GM23338 (cell line): Measurements from ENCODE around the gene BACE2.

Experiments used
- EZH2 ChIP-seq: fragments of 200-600 bp; sonication (generic); IDR thresholded peaks from one replicate; pipeline ENCODE4 v1.8.0; 2017; ENCODE audit warnings: antibody characterized with exemption, mild to moderate bottlenecking, low read depth; ENCODE audit not compliant: unreplicated experiment
- EZH2phosphoT487 ChIP-seq: fragments of 200-600 bp; sonication (generic); IDR thresholded peaks from one replicate; pipeline ENCODE4 v1.8.1; 2018; ENCODE audit warnings: antibody characterized with exemption; ENCODE audit not compliant: unreplicated experiment
- JUNB ChIP-seq: IDR thresholded peaks from one replicate; pipeline ENCODE4 v1.6.1; 2016; ENCODE audit warnings: antibody characterized with exemption; ENCODE audit not compliant: unreplicated experiment
- TF ChIP-seq, protein P1 (sequence below), 2 experiments: fragments of 200-600 bp in 1 of 2; sonication (generic) in 1 of 2; conservative IDR thresholded peaks; 2 replicates each; pipeline versions ENCODE4 v1.5.1 to v1.6.1; 2016 to 2017; ENCODE audit warnings: antibody characterized with exemption in 2 of 2, low read depth in 2 of 2, mild to moderate bottlenecking in 2 of 2, moderate library complexity in 1 of 2
- TF ChIP-seq, protein P2 (sequence below): IDR thresholded peaks from one replicate; pipeline ENCODE4 v1.6.1; 2018; ENCODE audit warnings: antibody characterized with exemption; ENCODE audit not compliant: unreplicated experiment
- TF ChIP-seq, protein P3 (sequence below): fragments of 250-450 bp; sonication (Bioruptor Pico); IDR thresholded peaks from 2 replicates; pipeline ENCODE4 v1.5.0; 2020; ENCODE audit warnings: mild to moderate bottlenecking, moderate library complexity

DNA sequence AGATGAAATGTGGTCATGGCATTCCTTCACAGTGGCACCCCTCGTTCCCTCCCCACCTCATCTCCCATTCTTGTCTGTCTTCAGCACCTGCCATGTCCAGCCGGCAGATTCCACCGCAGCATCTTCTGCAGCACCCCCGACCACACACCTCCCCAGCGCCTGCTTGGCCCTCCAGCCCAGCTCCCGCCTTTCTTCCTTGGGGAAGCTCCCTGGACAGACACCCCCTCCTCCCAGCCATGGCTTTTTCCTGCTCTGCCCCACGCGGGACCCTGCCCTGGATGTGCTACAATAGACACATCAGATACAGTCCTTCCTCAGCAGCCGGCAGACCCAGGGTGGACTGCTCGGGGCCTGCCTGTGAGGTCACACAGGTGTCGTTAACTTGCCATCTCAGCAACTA lies 81.5 kb downstream of the BACE2 start:
- no peak for TF ChIP-seq EZH2
- TF ChIP-seq JUNB, result no peak
- TF ChIP-seq, protein P1, sequence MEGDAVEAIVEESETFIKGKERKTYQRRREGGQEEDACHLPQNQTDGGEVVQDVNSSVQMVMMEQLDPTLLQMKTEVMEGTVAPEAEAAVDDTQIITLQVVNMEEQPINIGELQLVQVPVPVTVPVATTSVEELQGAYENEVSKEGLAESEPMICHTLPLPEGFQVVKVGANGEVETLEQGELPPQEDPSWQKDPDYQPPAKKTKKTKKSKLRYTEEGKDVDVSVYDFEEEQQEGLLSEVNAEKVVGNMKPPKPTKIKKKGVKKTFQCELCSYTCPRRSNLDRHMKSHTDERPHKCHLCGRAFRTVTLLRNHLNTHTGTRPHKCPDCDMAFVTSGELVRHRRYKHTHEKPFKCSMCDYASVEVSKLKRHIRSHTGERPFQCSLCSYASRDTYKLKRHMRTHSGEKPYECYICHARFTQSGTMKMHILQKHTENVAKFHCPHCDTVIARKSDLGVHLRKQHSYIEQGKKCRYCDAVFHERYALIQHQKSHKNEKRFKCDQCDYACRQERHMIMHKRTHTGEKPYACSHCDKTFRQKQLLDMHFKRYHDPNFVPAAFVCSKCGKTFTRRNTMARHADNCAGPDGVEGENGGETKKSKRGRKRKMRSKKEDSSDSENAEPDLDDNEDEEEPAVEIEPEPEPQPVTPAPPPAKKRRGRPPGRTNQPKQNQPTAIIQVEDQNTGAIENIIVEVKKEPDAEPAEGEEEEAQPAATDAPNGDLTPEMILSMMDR (conservative IDR thresholded peaks at IDR 0.05; ENCODE audit: low read depth in 2 of 2), result no peak
- TF ChIP-seq, protein P2, sequence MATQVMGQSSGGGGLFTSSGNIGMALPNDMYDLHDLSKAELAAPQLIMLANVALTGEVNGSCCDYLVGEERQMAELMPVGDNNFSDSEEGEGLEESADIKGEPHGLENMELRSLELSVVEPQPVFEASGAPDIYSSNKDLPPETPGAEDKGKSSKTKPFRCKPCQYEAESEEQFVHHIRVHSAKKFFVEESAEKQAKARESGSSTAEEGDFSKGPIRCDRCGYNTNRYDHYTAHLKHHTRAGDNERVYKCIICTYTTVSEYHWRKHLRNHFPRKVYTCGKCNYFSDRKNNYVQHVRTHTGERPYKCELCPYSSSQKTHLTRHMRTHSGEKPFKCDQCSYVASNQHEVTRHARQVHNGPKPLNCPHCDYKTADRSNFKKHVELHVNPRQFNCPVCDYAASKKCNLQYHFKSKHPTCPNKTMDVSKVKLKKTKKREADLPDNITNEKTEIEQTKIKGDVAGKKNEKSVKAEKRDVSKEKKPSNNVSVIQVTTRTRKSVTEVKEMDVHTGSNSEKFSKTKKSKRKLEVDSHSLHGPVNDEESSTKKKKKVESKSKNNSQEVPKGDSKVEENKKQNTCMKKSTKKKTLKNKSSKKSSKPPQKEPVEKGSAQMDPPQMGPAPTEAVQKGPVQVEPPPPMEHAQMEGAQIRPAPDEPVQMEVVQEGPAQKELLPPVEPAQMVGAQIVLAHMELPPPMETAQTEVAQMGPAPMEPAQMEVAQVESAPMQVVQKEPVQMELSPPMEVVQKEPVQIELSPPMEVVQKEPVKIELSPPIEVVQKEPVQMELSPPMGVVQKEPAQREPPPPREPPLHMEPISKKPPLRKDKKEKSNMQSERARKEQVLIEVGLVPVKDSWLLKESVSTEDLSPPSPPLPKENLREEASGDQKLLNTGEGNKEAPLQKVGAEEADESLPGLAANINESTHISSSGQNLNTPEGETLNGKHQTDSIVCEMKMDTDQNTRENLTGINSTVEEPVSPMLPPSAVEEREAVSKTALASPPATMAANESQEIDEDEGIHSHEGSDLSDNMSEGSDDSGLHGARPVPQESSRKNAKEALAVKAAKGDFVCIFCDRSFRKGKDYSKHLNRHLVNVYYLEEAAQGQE, result no peak
- TF ChIP-seq EZH2phosphoT487, result no peak
- TF ChIP-seq, protein P3, sequence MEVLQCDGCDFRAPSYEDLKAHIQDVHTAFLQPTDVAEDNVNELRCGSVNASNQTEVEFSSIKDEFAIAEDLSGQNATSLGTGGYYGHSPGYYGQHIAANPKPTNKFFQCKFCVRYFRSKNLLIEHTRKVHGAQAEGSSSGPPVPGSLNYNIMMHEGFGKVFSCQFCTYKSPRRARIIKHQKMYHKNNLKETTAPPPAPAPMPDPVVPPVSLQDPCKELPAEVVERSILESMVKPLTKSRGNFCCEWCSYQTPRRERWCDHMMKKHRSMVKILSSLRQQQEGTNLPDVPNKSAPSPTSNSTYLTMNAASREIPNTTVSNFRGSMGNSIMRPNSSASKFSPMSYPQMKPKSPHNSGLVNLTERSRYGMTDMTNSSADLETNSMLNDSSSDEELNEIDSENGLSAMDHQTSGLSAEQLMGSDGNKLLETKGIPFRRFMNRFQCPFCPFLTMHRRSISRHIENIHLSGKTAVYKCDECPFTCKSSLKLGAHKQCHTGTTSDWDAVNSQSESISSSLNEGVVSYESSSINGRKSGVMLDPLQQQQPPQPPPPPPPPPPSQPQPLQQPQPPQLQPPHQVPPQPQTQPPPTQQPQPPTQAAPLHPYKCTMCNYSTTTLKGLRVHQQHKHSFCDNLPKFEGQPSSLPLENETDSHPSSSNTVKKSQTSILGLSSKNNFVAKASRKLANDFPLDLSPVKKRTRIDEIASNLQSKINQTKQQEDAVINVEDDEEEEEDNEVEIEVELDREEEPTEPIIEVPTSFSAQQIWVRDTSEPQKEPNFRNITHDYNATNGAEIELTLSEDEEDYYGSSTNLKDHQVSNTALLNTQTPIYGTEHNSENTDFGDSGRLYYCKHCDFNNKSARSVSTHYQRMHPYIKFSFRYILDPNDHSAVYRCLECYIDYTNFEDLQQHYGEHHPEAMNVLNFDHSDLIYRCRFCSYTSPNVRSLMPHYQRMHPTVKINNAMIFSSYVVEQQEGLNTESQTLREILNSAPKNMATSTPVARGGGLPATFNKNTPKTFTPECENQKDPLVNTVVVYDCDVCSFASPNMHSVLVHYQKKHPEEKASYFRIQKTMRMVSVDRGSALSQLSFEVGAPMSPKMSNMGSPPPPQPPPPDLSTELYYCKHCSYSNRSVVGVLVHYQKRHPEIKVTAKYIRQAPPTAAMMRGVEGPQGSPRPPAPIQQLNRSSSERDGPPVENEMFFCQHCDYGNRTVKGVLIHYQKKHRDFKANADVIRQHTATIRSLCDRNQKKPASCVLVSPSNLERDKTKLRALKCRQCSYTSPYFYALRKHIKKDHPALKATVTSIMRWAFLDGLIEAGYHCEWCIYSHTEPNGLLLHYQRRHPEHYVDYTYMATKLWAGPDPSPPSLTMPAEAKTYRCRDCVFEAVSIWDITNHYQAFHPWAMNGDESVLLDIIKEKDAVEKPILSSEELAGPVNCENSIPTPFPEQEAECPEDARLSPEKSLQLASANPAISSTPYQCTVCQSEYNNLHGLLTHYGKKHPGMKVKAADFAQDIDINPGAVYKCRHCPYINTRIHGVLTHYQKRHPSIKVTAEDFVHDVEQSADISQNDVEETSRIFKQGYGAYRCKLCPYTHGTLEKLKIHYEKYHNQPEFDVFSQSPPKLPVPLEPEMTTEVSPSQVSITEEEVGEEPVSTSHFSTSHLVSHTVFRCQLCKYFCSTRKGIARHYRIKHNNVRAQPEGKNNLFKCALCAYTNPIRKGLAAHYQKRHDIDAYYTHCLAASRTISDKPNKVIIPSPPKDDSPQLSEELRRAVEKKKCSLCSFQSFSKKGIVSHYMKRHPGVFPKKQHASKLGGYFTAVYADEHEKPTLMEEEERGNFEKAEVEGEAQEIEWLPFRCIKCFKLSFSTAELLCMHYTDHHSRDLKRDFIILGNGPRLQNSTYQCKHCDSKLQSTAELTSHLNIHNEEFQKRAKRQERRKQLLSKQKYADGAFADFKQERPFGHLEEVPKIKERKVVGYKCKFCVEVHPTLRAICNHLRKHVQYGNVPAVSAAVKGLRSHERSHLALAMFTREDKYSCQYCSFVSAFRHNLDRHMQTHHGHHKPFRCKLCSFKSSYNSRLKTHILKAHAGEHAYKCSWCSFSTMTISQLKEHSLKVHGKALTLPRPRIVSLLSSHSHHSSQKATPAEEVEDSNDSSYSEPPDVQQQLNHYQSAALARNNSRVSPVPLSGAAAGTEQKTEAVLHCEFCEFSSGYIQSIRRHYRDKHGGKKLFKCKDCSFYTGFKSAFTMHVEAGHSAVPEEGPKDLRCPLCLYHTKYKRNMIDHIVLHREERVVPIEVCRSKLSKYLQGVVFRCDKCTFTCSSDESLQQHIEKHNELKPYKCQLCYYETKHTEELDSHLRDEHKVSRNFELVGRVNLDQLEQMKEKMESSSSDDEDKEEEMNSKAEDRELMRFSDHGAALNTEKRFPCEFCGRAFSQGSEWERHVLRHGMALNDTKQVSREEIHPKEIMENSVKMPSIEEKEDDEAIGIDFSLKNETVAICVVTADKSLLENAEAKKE (CRISPR knock-in tag), result no peak
